ENCODE data around the gene IL23R.
"Not testable (repeated sequence)": the region's sequence is repeated elsewhere in the genome, so short reads cannot be mapped to it uniquely, and the experiment has no call there.

The IL23R gene

DNA sequence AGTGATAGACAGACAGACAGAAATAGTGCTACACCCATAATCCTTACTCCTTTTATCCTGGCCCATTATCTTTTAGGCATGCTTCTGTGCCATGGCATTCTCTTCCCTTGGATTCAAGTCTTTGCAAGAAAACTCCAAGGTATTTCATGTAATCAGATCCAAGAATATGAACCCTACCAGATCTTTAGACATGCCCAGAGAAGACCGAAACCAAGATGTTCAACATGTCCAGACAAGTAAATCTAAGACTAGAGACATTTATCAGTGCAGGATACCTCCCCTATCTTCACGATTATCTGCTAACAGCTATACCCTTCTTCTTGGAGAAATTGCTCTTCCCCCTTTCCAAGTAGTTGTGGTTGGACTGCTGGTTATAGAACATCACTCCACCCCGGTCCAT lies 19.7 kb upstream of the IL23R start:
- TF ChIP-seq, protein P1, sequence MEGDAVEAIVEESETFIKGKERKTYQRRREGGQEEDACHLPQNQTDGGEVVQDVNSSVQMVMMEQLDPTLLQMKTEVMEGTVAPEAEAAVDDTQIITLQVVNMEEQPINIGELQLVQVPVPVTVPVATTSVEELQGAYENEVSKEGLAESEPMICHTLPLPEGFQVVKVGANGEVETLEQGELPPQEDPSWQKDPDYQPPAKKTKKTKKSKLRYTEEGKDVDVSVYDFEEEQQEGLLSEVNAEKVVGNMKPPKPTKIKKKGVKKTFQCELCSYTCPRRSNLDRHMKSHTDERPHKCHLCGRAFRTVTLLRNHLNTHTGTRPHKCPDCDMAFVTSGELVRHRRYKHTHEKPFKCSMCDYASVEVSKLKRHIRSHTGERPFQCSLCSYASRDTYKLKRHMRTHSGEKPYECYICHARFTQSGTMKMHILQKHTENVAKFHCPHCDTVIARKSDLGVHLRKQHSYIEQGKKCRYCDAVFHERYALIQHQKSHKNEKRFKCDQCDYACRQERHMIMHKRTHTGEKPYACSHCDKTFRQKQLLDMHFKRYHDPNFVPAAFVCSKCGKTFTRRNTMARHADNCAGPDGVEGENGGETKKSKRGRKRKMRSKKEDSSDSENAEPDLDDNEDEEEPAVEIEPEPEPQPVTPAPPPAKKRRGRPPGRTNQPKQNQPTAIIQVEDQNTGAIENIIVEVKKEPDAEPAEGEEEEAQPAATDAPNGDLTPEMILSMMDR (IDR thresholded peaks at IDR 0.05; ENCODE audit: low read depth, low read length, missing control alignments), result no peak
- no peak for DNase-seq (ENCODE audit: extremely low read depth, low read depth)
- no peak overlapping the region for H3K4me3 ChIP-seq (replicated peaks; ENCODE audit: low read depth, low read length)

- not testable (repeated sequence) for H3K4me3 ChIP-seq (replicated peaks; ENCODE audit: low read depth, low read length); DNase-seq (ENCODE audit: extremely low read depth, low read depth)
Measured at GRCh38 chr1:67147973-67148372, 18.3 kb upstream of the IL23R start.

- TF ChIP-seq, protein P1 (IDR thresholded peaks at IDR 0.05; ENCODE audit: low read depth, low read length, missing control alignments), result no peak
- no peak overlapping the region for H3K4me3 ChIP-seq (replicated peaks; ENCODE audit: low read depth, low read length)
- DNase-seq (ENCODE audit: extremely low read depth, low read depth), result no peak
Measured at GRCh38 chr1:67148516-67149178, 17.6 kb upstream of the IL23R start.

GRCh38 chr1:67149179-67149770 lies 17.0 kb upstream of the IL23R start:
- TF ChIP-seq, protein P1 (IDR thresholded peaks at IDR 0.05; ENCODE audit: low read depth, low read length, missing control alignments), result peak; percentile 64
- peak; percentile 45 for DNase-seq (ENCODE audit: extremely low read depth, low read depth)
- H3K4me3 ChIP-seq (replicated peaks; ENCODE audit: low read depth, low read length), result no peak overlapping the region

DNA sequence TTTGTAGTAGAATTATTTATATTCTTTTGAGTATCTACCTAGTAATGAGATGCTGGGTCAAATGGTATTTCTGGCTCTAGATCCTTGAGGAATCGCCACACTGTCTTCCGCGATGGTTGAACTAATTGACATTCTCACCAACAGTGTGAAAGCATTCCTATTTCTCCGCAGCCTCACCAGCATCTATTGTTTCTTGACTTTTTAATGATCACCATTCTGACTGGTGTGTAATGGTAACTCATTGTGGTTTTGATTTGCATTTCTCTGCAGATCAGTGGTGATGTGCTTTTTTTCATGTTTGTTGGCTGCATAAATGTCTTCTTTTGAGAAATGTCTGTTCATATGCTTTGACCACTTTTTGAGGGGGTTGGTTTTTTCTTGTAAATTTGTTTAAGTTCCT lies 15.3 kb upstream of the IL23R start:
- no peak for DNase-seq (ENCODE audit: extremely low read depth, low read depth)
- TF ChIP-seq, protein P1 (IDR thresholded peaks at IDR 0.05; ENCODE audit: low read depth, low read length, missing control alignments), result no peak
- no peak overlapping the region for H3K4me3 ChIP-seq (replicated peaks; ENCODE audit: low read depth, low read length)

DNA sequence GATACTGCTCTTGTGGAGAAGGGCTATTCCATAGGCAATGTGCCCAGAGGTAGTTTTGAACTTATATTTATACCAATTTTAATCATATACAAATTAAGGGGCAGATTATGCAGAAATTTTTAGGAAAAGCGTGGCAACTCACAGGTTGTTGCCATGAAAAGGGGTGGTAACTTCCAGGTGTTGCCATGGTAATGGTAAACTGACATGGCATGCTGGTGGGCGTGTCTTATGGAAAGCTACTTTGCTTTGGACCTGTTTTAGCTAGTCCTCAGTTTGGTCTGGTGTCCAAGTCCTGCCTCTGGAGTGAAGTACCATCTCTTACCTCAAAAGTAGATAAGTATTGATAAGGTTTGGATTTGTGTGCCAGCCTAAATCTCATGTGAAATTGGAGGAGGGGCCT lies 7.9 kb upstream of the IL23R start:
- TF ChIP-seq, protein P1 (IDR thresholded peaks at IDR 0.05; ENCODE audit: low read depth, low read length, missing control alignments), result no peak
- no peak for DNase-seq (ENCODE audit: extremely low read depth, low read depth)
- no peak overlapping the region for H3K4me3 ChIP-seq (replicated peaks; ENCODE audit: low read depth, low read length)

GRCh38 chr1:67159233-67159632 lies 7.0 kb upstream of the IL23R start:
- H3K4me3 ChIP-seq (replicated peaks; ENCODE audit: low read depth, low read length), result no peak overlapping the region
- DNase-seq (ENCODE audit: extremely low read depth, low read depth), result no peak
- TF ChIP-seq, protein P1 (IDR thresholded peaks at IDR 0.05; ENCODE audit: low read depth, low read length, missing control alignments), result no peak

Measured in HFF-Myc (cell line).